Ishikawa (cell line): Measurements from ENCODE around the gene AP3B1.

Experiments
- CEBPB ChIP-seq: IDR thresholded peaks from 2 replicates; pipeline ENCODE4 v1.6.1; 2012
- CREB1 ChIP-seq: IDR thresholded peaks from 2 replicates; pipeline ENCODE4 v1.6.1; 2012; ENCODE audit warnings: low read depth
- EGR1 ChIP-seq: IDR thresholded peaks from 2 replicates; pipeline ENCODE4 v1.6.1; 2012
- EP300 ChIP-seq: IDR thresholded peaks from 2 replicates; pipeline ENCODE4 v1.6.1; 2012; ENCODE audit warnings: borderline replicate concordance
- FOXM1 ChIP-seq: IDR thresholded peaks from 2 replicates; pipeline ENCODE4 v1.6.1; 2012; ENCODE audit warnings: low read depth, borderline replicate concordance
- MAX ChIP-seq: IDR thresholded peaks from 2 replicates; pipeline ENCODE4 v1.6.1; 2012
- NFIC ChIP-seq: IDR thresholded peaks from 2 replicates; pipeline ENCODE4 v1.6.1; 2012
- RAD21 ChIP-seq: IDR thresholded peaks from 2 replicates; pipeline ENCODE4 v1.6.1; 2012; ENCODE audit warnings: low read depth
- REST ChIP-seq: IDR thresholded peaks from 2 replicates; pipeline ENCODE4 v1.6.1; 2012; ENCODE audit warnings: low read depth, mild to moderate bottlenecking
- TAF1 ChIP-seq: IDR thresholded peaks from 2 replicates; pipeline ENCODE4 v1.6.1; 2012; ENCODE audit warnings: low read depth, mild to moderate bottlenecking
- TCF12 ChIP-seq: IDR thresholded peaks from 2 replicates; pipeline ENCODE4 v1.6.1; 2012; ENCODE audit warnings: low read depth
- TEAD4 ChIP-seq: IDR thresholded peaks from 2 replicates; pipeline ENCODE4 v1.6.1; 2012
- YY1 ChIP-seq: IDR thresholded peaks from 2 replicates; pipeline ENCODE4 v1.6.1; 2012; ENCODE audit warnings: low read depth
- ZBTB7A ChIP-seq: IDR thresholded peaks from 2 replicates; pipeline ENCODE4 v1.6.1; 2012; ENCODE audit warnings: low read depth
- TF ChIP-seq, protein P1 (sequence below): IDR thresholded peaks from 2 replicates; pipeline ENCODE4 v1.6.1; 2012

AP3B1 gene

DNA sequence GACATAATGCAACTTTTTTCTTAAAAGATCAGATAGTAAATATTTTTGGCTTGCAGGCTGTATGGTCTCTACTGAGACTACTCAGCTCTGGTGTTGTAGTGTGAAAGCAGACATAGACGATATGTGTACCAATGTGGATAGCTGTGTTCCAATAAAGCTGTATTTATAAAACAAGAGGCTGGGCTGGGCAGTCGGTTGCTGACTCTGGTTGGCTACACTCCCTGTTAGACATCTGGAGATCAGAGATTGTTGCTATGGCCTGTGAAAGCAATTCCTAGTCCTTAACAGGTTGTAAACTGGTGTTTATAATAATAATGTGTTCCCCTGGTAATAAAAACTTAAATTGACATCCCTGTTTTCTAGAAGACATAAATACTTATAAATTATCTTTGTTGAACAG lies 41.5 kb upstream of the AP3B1 start:
- no peak for TF ChIP-seq REST

- TF ChIP-seq ZBTB7A, result no peak
- no peak for TF ChIP-seq CEBPB
- TF ChIP-seq REST, result no peak
- TF ChIP-seq EGR1, result no peak
- TF ChIP-seq CREB1, result no peak
- TF ChIP-seq TAF1, result no peak
These were observed 40.3 kb upstream of the AP3B1 start for GRCh38 chr5:78334811-78335210.

DNA sequence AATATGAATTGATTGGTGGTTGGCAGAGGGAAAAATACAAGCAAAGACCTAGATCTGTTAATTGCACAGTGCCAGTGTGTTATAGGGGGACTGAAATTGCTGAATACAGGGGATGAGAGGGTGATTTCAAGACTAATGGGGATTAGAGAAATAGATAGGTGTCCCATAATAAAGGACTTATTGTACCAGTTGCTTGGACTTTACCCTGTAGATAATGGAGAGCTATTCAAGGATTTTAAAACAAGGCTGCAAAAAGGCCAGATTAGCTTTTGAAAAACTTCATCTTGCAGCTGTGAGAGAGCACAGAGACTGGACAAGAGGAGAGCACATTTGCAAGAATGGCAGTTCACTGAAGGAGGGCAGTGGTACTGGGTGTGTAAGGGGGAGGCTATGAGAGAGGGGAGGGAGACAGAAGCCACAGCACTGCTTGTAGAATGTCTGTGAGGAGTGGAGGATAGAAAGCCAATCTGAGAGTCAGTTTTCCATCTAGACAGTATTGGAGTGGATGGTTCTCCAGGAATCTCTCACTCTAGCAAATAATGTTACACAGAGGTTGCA lies 37.1 kb upstream of the AP3B1 start:
- TF ChIP-seq, protein P1, sequence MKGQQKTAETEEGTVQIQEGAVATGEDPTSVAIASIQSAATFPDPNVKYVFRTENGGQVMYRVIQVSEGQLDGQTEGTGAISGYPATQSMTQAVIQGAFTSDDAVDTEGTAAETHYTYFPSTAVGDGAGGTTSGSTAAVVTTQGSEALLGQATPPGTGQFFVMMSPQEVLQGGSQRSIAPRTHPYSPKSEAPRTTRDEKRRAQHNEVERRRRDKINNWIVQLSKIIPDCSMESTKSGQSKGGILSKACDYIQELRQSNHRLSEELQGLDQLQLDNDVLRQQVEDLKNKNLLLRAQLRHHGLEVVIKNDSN, result no peak
- TF ChIP-seq YY1, result no peak
- no peak for TF ChIP-seq EGR1
- no peak for TF ChIP-seq EP300
- TF ChIP-seq NFIC, result no peak
- no peak for TF ChIP-seq CEBPB
- no peak for TF ChIP-seq CREB1
- no peak for TF ChIP-seq REST
- TF ChIP-seq RAD21, result no peak
- no peak for TF ChIP-seq MAX
- TF ChIP-seq ZBTB7A, result no peak
- TF ChIP-seq TAF1, result no peak
- TF ChIP-seq FOXM1, result no peak
- no peak for TF ChIP-seq TEAD4
- no peak for TF ChIP-seq TCF12

GRCh38 chr5:78328585-78329173 lies 34.2 kb upstream of the AP3B1 start:
- TF ChIP-seq RAD21 (no peak), EGR1 (no peak), TEAD4 (no peak), FOXM1 (no peak), TCF12 (no peak), MAX (no peak), TAF1 (no peak), REST (no peak), ZBTB7A (no peak), NFIC (no peak)
